B cell (primary cell): ENCODE results near the gene DONSON. TPM values are rescaled to one million over a fixed set of nuclear protein-coding genes. Genes with fewer than 3 reads are reported as not detected.

Experiments
- ATAC-seq: fragments of 200-7000 bp; cut with Tn5 transposase; one replicate; pipeline ENCODE4 v1.10.0; 2021; ENCODE audit warnings: low read depth, mild to moderate bottlenecking, moderate number of reproducible peaks, moderate library complexity
- CTCF ChIA-PET: fragments of 350-600 bp; sonication (Branson Sonifier 250); formaldehyde crosslinking; loops from one replicate; lab custom pipeline; 2021; ENCODE audit warnings: antibody characterized with exemption, inconsistent platforms; lab: Charles Lee
- POLR2A ChIA-PET: fragments of 350-600 bp; sonication (Branson Sonifier 250); formaldehyde crosslinking; loops from one replicate; lab custom pipeline; 2021; ENCODE audit warnings: antibody characterized with exemption; lab: Charles Lee
- DNase-seq: peaks from one replicate; pipeline ENCODE4 v3.0.0; 2013
- H2AFZ ChIP-seq: 2 replicates; pipeline ENCODE4 v1.6.1; 2012; ENCODE audit warnings: mild to moderate bottlenecking, low read depth, low read length; ENCODE audit not compliant: insufficient read depth, poor library complexity, severe bottlenecking
- H3K27ac ChIP-seq, 2 donors: 1 replicate in 1 of 2; 2 replicates in 1 of 2; pipeline ENCODE4 v1.5.1; 2012 to 2013; ENCODE audit warnings: low read length in 2 of 2, mild to moderate bottlenecking in 2 of 2, moderate library complexity in 1 of 2
- H3K27me3 ChIP-seq, 4 experiments: fragments of 200-600 bp in 1 of 4; sonication (generic) in 1 of 4; replicated peaks in 1 of 4; 1 replicate in 2 of 4; 2 replicates in 2 of 4; pipeline versions ENCODE4 v1.6.1 to v1.7.0; 2013 to 2016; ENCODE audit warnings: low read length in 3 of 4, mild to moderate bottlenecking in 2 of 4, mixed read lengths in 1 of 4, moderate library complexity in 1 of 4; ENCODE audit not compliant: insufficient read depth in 4 of 4, control insufficient read depth in 3 of 4; ENCODE audit errors: control extremely low read depth in 1 of 4
- H3K36me3 ChIP-seq, 2 experiments: replicated peaks in 1 of 2; 1 replicate in 1 of 2; 2 replicates in 1 of 2; pipeline versions ENCODE4 v1.6.1 to v1.7.1; 2013; ENCODE audit warnings: low read length in 1 of 2; ENCODE audit not compliant: insufficient read depth in 2 of 2, control insufficient read depth in 1 of 2; ENCODE audit errors: control extremely low read depth in 1 of 2, extremely low read depth in 1 of 2
- H3K4me1 ChIP-seq, 2 donors: fragments of 200-600 bp in 1 of 2; sonication (generic) in 1 of 2; 1 replicate in 1 of 2; 2 replicates in 1 of 2; pipeline versions ENCODE4 v1.5.1 to v1.6.1; 2013 to 2017; ENCODE audit warnings: low read length in 2 of 2; ENCODE audit not compliant: control insufficient read depth in 2 of 2, insufficient read depth in 2 of 2
- H3K4me2 ChIP-seq: replicated peaks from 2 replicates; pipeline ENCODE3; 2012; ENCODE audit warnings: mild to moderate bottlenecking, low read depth, low read length; ENCODE audit not compliant: poor library complexity, severe bottlenecking
- H3K4me3 ChIP-seq, 5 experiments: fragments of 200-600 bp in 1 of 5; sonication (generic) in 1 of 5; 1 replicate in 3 of 5; 2 replicates in 2 of 5; pipeline versions ENCODE4 v1.5.1 to v1.7.0; 2011 to 2016; ENCODE audit warnings: low read length in 4 of 5, mild to moderate bottlenecking in 4 of 5, low read depth in 2 of 5, control low read depth in 1 of 5, moderate library complexity in 1 of 5; ENCODE audit not compliant: insufficient read depth in 1 of 5; ENCODE audit errors: control extremely low read depth in 1 of 5, extremely low read depth in 1 of 5
- H3K79me2 ChIP-seq: fragments of 200-600 bp; sonication (generic); one replicate; pipeline ENCODE4 v1.6.0; 2016; ENCODE audit warnings: low read length; ENCODE audit not compliant: control insufficient read depth, insufficient read depth
- H3K9ac ChIP-seq: fragments of 200-600 bp; sonication (generic); 2 replicates; pipeline ENCODE4 v1.6.1; 2017; ENCODE audit warnings: mild to moderate bottlenecking, low read length, moderate library complexity
- H3K9me3 ChIP-seq, 3 donors: one replicate each; pipeline versions ENCODE4 v1.6.1 to v1.7.1; 2013; ENCODE audit warnings: low read length in 2 of 3; ENCODE audit not compliant: control insufficient read depth in 2 of 3, insufficient read depth in 1 of 3; ENCODE audit errors: control extremely low read depth in 1 of 3
- H4K20me1 ChIP-seq: 2 replicates; pipeline ENCODE4 v1.6.0; 2012; ENCODE audit warnings: mild to moderate bottlenecking, low read length; ENCODE audit not compliant: insufficient read depth, control insufficient read depth, poor library complexity, severe bottlenecking
- H3K27ac Mint-ChIP-seq: one replicate; pipeline ENCODE4 v1.8.0; 2021; ENCODE audit warnings: mixed read lengths
- H3K27me3 Mint-ChIP-seq: one replicate; pipeline ENCODE4 v1.8.0; 2021; ENCODE audit warnings: mixed read lengths
- H3K4me1 Mint-ChIP-seq: one replicate; pipeline ENCODE4 v1.8.0; 2021; ENCODE audit warnings: mixed read lengths
- H3K4me3 Mint-ChIP-seq: one replicate; pipeline ENCODE4 v1.8.0; 2021; ENCODE audit warnings: mixed read lengths
- H3K9me3 Mint-ChIP-seq: one replicate; pipeline ENCODE4 v1.8.0; 2022; ENCODE audit warnings: mixed read lengths; ENCODE audit not compliant: insufficient read depth
- EZH2 ChIP-seq: IDR thresholded peaks from 2 replicates; pipeline ENCODE4 v1.6.1; 2012; ENCODE audit warnings: borderline replicate concordance, low read depth, mild to moderate bottlenecking, moderate library complexity, low read length; ENCODE audit not compliant: insufficient read depth, poor library complexity, severe bottlenecking
- whole genome bisulfite sequencing: methylation state at CpG from one replicate; pipeline ENCODE4 v1.1.5; 2013; ENCODE audit warnings: missing lambda C conversion rate; ENCODE audit not compliant: insufficient coverage; 5-methylcytosine and 5-hydroxymethylcytosine counted together
- intact Hi-C: fragments of 100-400 bp; cut with micrococcal nuclease; formaldehyde crosslinking; loops from one replicate; pipeline ENCODE4 v1.10.0; 2022
- polyA plus RNA-seq: library from polyadenylated mRNA; depleted of rRNA; stranded (reverse); fragments of >200 nt; gene quantifications from 2 replicates; pipeline ENCODE4 v1.2.3, GENCODE V29; 2012
- total RNA-seq, 2 donors: library from RNA; stranded (reverse); fragments of 120-200 nt in 1 of 2; gene quantifications; 1 replicate in 1 of 2; 2 replicates in 1 of 2; pipeline versions ENCODE4 v1.2.3 to v1.2.4, GENCODE V29; 2013 to 2022
- TF ChIP-seq, protein P1 (sequence below): fragments of 200-600 bp; IDR thresholded peaks from one replicate; pipeline ENCODE4 v1.8.0; 2022; ENCODE audit warnings: antibody characterized with exemption, mild to moderate bottlenecking

The DONSON gene
- total and polyA plus RNA-seq, 2 donors (not counting 1 experiment from before 2014, with no cell fraction given) = 6.2 to 6.3 TPM

DNA sequence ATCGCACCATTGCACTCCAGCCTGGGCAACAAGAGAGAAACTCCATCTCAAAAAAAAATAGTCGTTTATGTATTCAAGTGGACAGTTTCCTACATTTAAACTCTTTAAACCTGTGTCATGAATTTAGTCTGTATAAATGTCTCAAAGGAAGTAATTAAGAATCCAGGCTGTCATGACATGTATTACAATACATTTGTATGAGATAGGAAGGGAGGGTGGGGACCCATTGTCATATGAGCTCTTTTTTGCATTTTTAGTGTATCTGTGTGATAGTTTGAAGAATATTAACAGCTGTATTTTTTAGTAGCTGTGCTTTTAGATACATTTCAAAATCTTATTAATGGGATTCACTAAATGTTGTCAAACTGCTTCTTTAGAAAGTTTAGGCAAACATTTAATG is 20.0 kb downstream of the DONSON start:
- Histone ChIP-seq H4K20me1 (peaks cover 38% of the 10 kb centered on the region), H3K4me3 (no peak overlapping the region), H3K4me1 (no peaks in the 10 kb centered on the region), H3K27ac (no peak overlapping the region), H3K27me3 (no peaks in the 10 kb centered on the region), H3K36me3 (peaks cover 10 to 58% of the 10 kb centered on the region in 2 experiments), H3K9ac (no peak overlapping the region), H3K79me2 (peaks cover 40% of the 10 kb centered on the region), H2AFZ (no peak overlapping the region), H3K9me3 (no peaks in the 10 kb centered on the region), H3K4me2 (no peak overlapping the region)
- Mint-ChIP-seq H3K27ac (no peak overlapping the region), H3K27me3 (no peaks in the 10 kb centered on the region), H3K9me3 (no peaks in the 10 kb centered on the region), H3K4me3 (no peak overlapping the region), H3K4me1 (peaks cover 4% of the 10 kb centered on the region)
- no peak for DNase-seq
- intact Hi-C loops = no loop called here
- TF ChIP-seq, protein P1, sequence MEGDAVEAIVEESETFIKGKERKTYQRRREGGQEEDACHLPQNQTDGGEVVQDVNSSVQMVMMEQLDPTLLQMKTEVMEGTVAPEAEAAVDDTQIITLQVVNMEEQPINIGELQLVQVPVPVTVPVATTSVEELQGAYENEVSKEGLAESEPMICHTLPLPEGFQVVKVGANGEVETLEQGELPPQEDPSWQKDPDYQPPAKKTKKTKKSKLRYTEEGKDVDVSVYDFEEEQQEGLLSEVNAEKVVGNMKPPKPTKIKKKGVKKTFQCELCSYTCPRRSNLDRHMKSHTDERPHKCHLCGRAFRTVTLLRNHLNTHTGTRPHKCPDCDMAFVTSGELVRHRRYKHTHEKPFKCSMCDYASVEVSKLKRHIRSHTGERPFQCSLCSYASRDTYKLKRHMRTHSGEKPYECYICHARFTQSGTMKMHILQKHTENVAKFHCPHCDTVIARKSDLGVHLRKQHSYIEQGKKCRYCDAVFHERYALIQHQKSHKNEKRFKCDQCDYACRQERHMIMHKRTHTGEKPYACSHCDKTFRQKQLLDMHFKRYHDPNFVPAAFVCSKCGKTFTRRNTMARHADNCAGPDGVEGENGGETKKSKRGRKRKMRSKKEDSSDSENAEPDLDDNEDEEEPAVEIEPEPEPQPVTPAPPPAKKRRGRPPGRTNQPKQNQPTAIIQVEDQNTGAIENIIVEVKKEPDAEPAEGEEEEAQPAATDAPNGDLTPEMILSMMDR = no peak
- TF ChIP-seq EZH2 = no peak
- no CpG with 5 or more reads among the region's 2 CpGs for WGBS
- ChIA-PET POLR2A (no interaction called here), CTCF (no interaction called here)
- no peak for ATAC-seq

GRCh38 chr21:33567914-33568313 is 20.6 kb downstream of the DONSON start:
- H3K27ac ChIP-seq = no peak overlapping the region
- Mint-ChIP-seq H3K4me1 (peaks cover 4% of the 10 kb centered on the region), H3K9me3 (no peaks in the 10 kb centered on the region), H3K27ac (no peak overlapping the region), H3K27me3 (no peaks in the 10 kb centered on the region), H3K4me3 (no peak overlapping the region)
- CTCF ChIA-PET = no interaction called here
- DNase-seq = no peak
- no peaks in the 10 kb centered on the region for H3K27me3 ChIP-seq
- no peaks in the 10 kb centered on the region for H3K4me1 ChIP-seq
- intact Hi-C loops = no loop called here
- POLR2A ChIA-PET = no interaction called here
- ATAC-seq = no peak
- peaks cover 38% of the 10 kb centered on the region for H4K20me1 ChIP-seq
- no peak overlapping the region for H3K4me3 ChIP-seq
- H3K79me2 ChIP-seq = peaks cover 43% of the 10 kb centered on the region
- WGBS = 98% methylated on average over 6 of the region's 6 CpGs
- peaks cover 8 to 56% of the 10 kb centered on the region in 2 experiments for H3K36me3 ChIP-seq
- H3K9ac ChIP-seq = no peak overlapping the region
- TF ChIP-seq, protein P1 = no peak
- TF ChIP-seq EZH2 = no peak
- no peak overlapping the region for H3K4me2 ChIP-seq
- no peak overlapping the region for H2AFZ ChIP-seq
- H3K9me3 ChIP-seq = no peaks in the 10 kb centered on the region
